Esophagus squamous epithelium (tissue), 5 donors: Measurements from ENCODE around the gene PTDSS2. TPM values are rescaled to one million over a fixed set of nuclear protein-coding genes. Genes with fewer than 3 reads are reported as not detected.

Experiments used
- DNase-seq: peaks from one replicate; lab custom pipeline; 2025; lab: John Stamatoyannopoulos, UW
- H3K27ac ChIP-seq, 4 donors: fragments of 200-600 bp; sonication (generic); one replicate each; pipeline ENCODE4 v1.5.1; 2016 to 2019; ENCODE audit warnings: mild to moderate bottlenecking in 1 of 4
- H3K27me3 ChIP-seq, 4 donors: fragments of 200-600 bp; sonication (generic); 1 replicate in 3 of 4; 2 replicates in 1 of 4; pipeline versions ENCODE4 v1.5.1 to v1.6.0; 2017 to 2021; ENCODE audit warnings: antibody characterized with exemption in 1 of 4
- H3K36me3 ChIP-seq, 3 donors: fragments of 200-600 bp; sonication (generic); one replicate each; pipeline ENCODE4 v1.5.1; 2016 to 2019
- H3K4me1 ChIP-seq, 3 donors: fragments of 200-600 bp; sonication (generic); one replicate each; pipeline ENCODE4 v1.5.1; 2017 to 2019
- H3K4me3 ChIP-seq, 4 donors: fragments of 200-600 bp; sonication (generic); 1 replicate in 3 of 4; 2 replicates in 1 of 4; pipeline ENCODE4 v1.5.1; 2016 to 2019; ENCODE audit warnings: mild to moderate bottlenecking in 2 of 4, moderate library complexity in 1 of 4
- H3K9me3 ChIP-seq, 3 donors: fragments of 200-600 bp; sonication (generic); one replicate each; pipeline ENCODE4 v1.5.1; 2016 to 2019
- CTCF ChIP-seq, 6 experiments: fragments of 450-650 bp in 4 of 6; fragments of 200-600 bp in 2 of 6; sonication (generic) in 2 of 6; IDR thresholded peaks; one replicate each; pipeline ENCODE4 v1.5.1; 2016 to 2019; ENCODE audit warnings: antibody characterized with exemption in 6 of 6, mild to moderate bottlenecking in 4 of 6, moderate library complexity in 4 of 6
- POLR2A ChIP-seq, 4 donors: fragments of 450-650 bp; IDR thresholded peaks; one replicate each; pipeline ENCODE4 v1.6.1; 2017; ENCODE audit warnings: antibody characterized with exemption in 4 of 4, mild to moderate bottlenecking in 4 of 4, moderate library complexity in 3 of 4
- WGBS, 2 donors: methylation state at CpG; one replicate each; pipeline ENCODE4 v1.1.5; 2018; 5-methylcytosine and 5-hydroxymethylcytosine counted together
- intact Hi-C: fragments of 100-400 bp; cut with DNase I; formaldehyde crosslinking; loops from one replicate; pipeline ENCODE4 v1.15.0; 2022
- total RNA-seq, 4 donors: library from RNA; depleted of rRNA; stranded (reverse); fragments of >200 nt; gene quantifications; one replicate each; pipeline ENCODE4 v1.1.0, GENCODE V29; 2016
- donor health status: DM: yes; HTN: yes; CAD: no.

The PTDSS2 gene
- total RNA-seq, 4 donors from 2014 or later: 15.8 to 34.3 (median 22.8) TPM

GRCh38 chr11:532986-533585, 83.0 kb downstream of the PTDSS2 start:
- H3K9me3 ChIP-seq: no peaks in the 10 kb centered on the region
- peak overlapping the region in 3 of 4 donors; percentile 96 to 98 (median 98) for H3K27ac ChIP-seq
- TF ChIP-seq POLR2A (IDR thresholded peaks at IDR 0.05) (no peak), CTCF (IDR thresholded peaks at IDR 0.05) (no peak)
- H3K36me3 ChIP-seq: peaks cover 18 to 46% (median 26%) of the 10 kb centered on the region in 3 donors
- DNase-seq: no peak
- WGBS, 2 donors: 100% methylated on average over 1 of the region's 33 CpGs; no CpG with 5 or more reads in 1 of the 2 donors
- peak overlapping the region in 1 of 4 donors; percentile 95 for H3K4me3 ChIP-seq
- intact Hi-C loops: no loop called here
- H3K4me1 ChIP-seq: peaks cover 40 to 58% (median 47%) of the 10 kb centered on the region in 3 donors
- no peaks in the 10 kb centered on the region for H3K27me3 ChIP-seq

GRCh38 chr11:533586-534395, 83.7 kb downstream of the PTDSS2 start:
- no peak for TF ChIP-seq POLR2A (IDR thresholded peaks at IDR 0.05)
- no peak for TF ChIP-seq CTCF (IDR thresholded peaks at IDR 0.05)
- H3K36me3 ChIP-seq: peaks cover 18 to 46% (median 26%) of the 10 kb centered on the region in 3 donors
- peak overlapping the region in 3 of 4 donors; percentile 96 to 98 (median 98) for H3K27ac ChIP-seq
- 70 to 86% methylated on average over 16 to 22 of the region's 37 CpGs for WGBS, 2 donors
- DNase-seq: no peak
- peaks cover 40 to 61% (median 47%) of the 10 kb centered on the region in 3 donors for H3K4me1 ChIP-seq
- no peaks in the 10 kb centered on the region for H3K27me3 ChIP-seq
- no peaks in the 10 kb centered on the region for H3K9me3 ChIP-seq
- peak overlapping the region; percentile 89 to 98 (median 96) for H3K4me3 ChIP-seq
- intact Hi-C loops: no loop called here

GRCh38 chr11:534396-535209, 84.5 kb downstream of the PTDSS2 start:
- Histone ChIP-seq H3K4me1 (peaks cover 40 to 61% (median 47%) of the 10 kb centered on the region in 3 donors), H3K36me3 (peaks cover 18 to 46% (median 26%) of the 10 kb centered on the region in 3 donors), H3K9me3 (no peaks in the 10 kb centered on the region), H3K27ac (peak overlapping the region; percentile 94 to 98 (median 97)), H3K27me3 (no peaks in the 10 kb centered on the region), H3K4me3 (peak overlapping the region; percentile 89 to 98 (median 96))
- TF ChIP-seq CTCF (IDR thresholded peaks at IDR 0.05) (no peak), POLR2A (IDR thresholded peaks at IDR 0.05) (peak in 1 of 4 donors; percentile 41)
- intact Hi-C loops: no loop called here
- DNase-seq: no peak
- WGBS, 2 donors: 1 to 7% methylated on average over 16 to 17 of the region's 66 CpGs

GRCh38 chr11:535210-535518, 85.1 kb downstream of the PTDSS2 start:
- H3K36me3 ChIP-seq: peaks cover 18 to 41% (median 26%) of the 10 kb centered on the region in 3 donors
- H3K27ac ChIP-seq: peak overlapping the region; percentile 94 to 98 (median 97)
- no peaks in the 10 kb centered on the region for H3K9me3 ChIP-seq
- DNase-seq: no peak
- TF ChIP-seq CTCF (IDR thresholded peaks at IDR 0.05): no peak
- TF ChIP-seq POLR2A (IDR thresholded peaks at IDR 0.05): no peak
- peak overlapping the region; percentile 89 to 98 (median 96) for H3K4me3 ChIP-seq
- intact Hi-C loops: no loop called here
- WGBS, 2 donors: no CpG with 5 or more reads among the region's 56 CpGs
- peaks cover 40 to 61% (median 47%) of the 10 kb centered on the region in 3 donors for H3K4me1 ChIP-seq
- H3K27me3 ChIP-seq: no peaks in the 10 kb centered on the region
